GM19238 (cell line): ENCODE data around the gene SCUBE3.

Experiments used
- DNase-seq: peaks from one replicate; pipeline ENCODE4 v3.0.0; 2011; ENCODE audit warnings: low spot score; ENCODE audit not compliant: insufficient read length

SCUBE3 gene

GRCh38 chr6:35265523-35265922 is 51.8 kb downstream of the SCUBE3 start:
- no peak for DNase-seq

GRCh38 chr6:35267446-35267845 is 53.7 kb downstream of the SCUBE3 start:
- no peak for DNase-seq

GRCh38 chr6:35267897-35268296 is 54.1 kb downstream of the SCUBE3 start:
- DNase-seq: no peak

GRCh38 chr6:35272005-35272404 is 58.2 kb downstream of the SCUBE3 start:
- no peak for DNase-seq

GRCh38 chr6:35273822-35274559 is 60.2 kb downstream of the SCUBE3 start:
- no peak for DNase-seq

- DNase-seq: no peak
Observed at GRCh38 chr6:35275744-35276260, 62.0 kb downstream of the SCUBE3 start.

GRCh38 chr6:35278708-35279107 is 65.0 kb downstream of the SCUBE3 start:
- no peak for DNase-seq

- DNase-seq: no peak
Observed at GRCh38 chr6:35280903-35281302, 67.1 kb downstream of the SCUBE3 start.

- DNase-seq: no peak
Observed at GRCh38 chr6:35282472-35282871, 68.7 kb downstream of the SCUBE3 start.

- DNase-seq: no peak
Observed at GRCh38 chr6:35283361-35283760, 69.6 kb downstream of the SCUBE3 start.

GRCh38 chr6:35287671-35288396 is 74.1 kb downstream of the SCUBE3 start:
- DNase-seq: no peak

GRCh38 chr6:35288834-35289233 is 75.1 kb downstream of the SCUBE3 start:
- no peak for DNase-seq

GRCh38 chr6:35291491-35291890 is 77.7 kb downstream of the SCUBE3 start:
- no peak for DNase-seq

GRCh38 chr6:35292494-35292893 is 78.7 kb downstream of the SCUBE3 start:
- no peak for DNase-seq

GRCh38 chr6:35293681-35294080 is 79.9 kb downstream of the SCUBE3 start:
- no peak for DNase-seq

GRCh38 chr6:35294308-35294945 is 80.7 kb downstream of the SCUBE3 start:
- DNase-seq: no peak

- DNase-seq: no peak
Observed at GRCh38 chr6:35295036-35295435, 81.3 kb downstream of the SCUBE3 start.

GRCh38 chr6:35295521-35296315 is 82.0 kb downstream of the SCUBE3 start:
- no peak for DNase-seq

- no peak for DNase-seq
Observed at GRCh38 chr6:35296931-35297600, 83.3 kb downstream of the SCUBE3 start.

- DNase-seq: peak; percentile 88
Observed at GRCh38 chr6:35297601-35298481, 84.1 kb downstream of the SCUBE3 start, which contains the start of gene DEF6. Gene DEF6 (plus strand): TSS chr6:35297818. CDS start chr6:35297857, 39 bp downstream.
